Measurements from ENCODE around the gene TEAD1. TPM values are rescaled to one million over a fixed set of nuclear protein-coding genes. Genes with fewer than 3 reads are reported as not detected.

Gene TEAD1
- total and polyA plus RNA-seq, 10 of the 15 experiments (the other 5 are each of a cell fraction or from before 2014, with no cell fraction given) = 0.01 to 0.59 (median 0.04) TPM; not detected in 6

- WGBS (ENCODE audit: insufficient coverage, insufficient replicate concordance, low lambda C conversion rate, missing lambda C conversion rate) = 42% methylated on average over 5 of the region's 5 CpGs
- no peaks in the 10 kb centered on the region for H3K9me3 ChIP-seq (replicated peaks; ENCODE audit: control insufficient read depth, insufficient read depth, low read length)
- FAIRE-seq = no peak
- ChIA-PET CTCF (no interaction called here), POLR2A (no interaction called here), SMC1A (ENCODE audit: uncharacterized antibody, unreplicated experiment) (no interaction called here), RAD21 (ENCODE audit: unreplicated experiment) (no interaction called here)
- no peak overlapping the region for H3K9ac ChIP-seq (ENCODE audit: control insufficient read depth, insufficient read depth, low read length)
- no peak overlapping the region for H2AFZ ChIP-seq (ENCODE audit: control insufficient read depth, low read depth, low read length)
- H3K27me3 ChIP-seq (replicated peaks in 1 of 2; ENCODE audit: control insufficient read depth in 2 of 2, insufficient read depth in 2 of 2, low read length in 1 of 2) = no peaks in the 10 kb centered on the region
- intact Hi-C loops (cut with micrococcal nuclease; ENCODE audit: unreplicated experiment) (no loop called here), in situ Hi-C loops (cut with MboI) (no loop called here)
- no peaks in the 10 kb centered on the region for H4K20me1 ChIP-seq (ENCODE audit: control insufficient read depth, insufficient read depth)
- no TSS peak for BruUV-seq (replicated peaks)
- ATAC-seq = no peak
- no peak for DNase-seq (ENCODE audit: low read depth, low spot score)
- TF ChIP-seq HDGF (IDR thresholded peaks at IDR 0.05) (no peak), REST (IDR thresholded peaks at IDR 0.05; ENCODE audit: low read depth, low read length) (no peak), DPF2 (IDR thresholded peaks at IDR 0.05) (no peak), ZNF592 (IDR thresholded peaks at IDR 0.05) (no peak), YY1 (IDR thresholded peaks at IDR 0.05; ENCODE audit: low read depth, low read length) (no peak), ZZZ3 (IDR thresholded peaks at IDR 0.05; ENCODE audit: control insufficient read depth, insufficient read length, low read depth) (no peak), RAD51 (IDR thresholded peaks at IDR 0.05) (no peak), BHLHE40 (IDR thresholded peaks at IDR 0.05; ENCODE audit: borderline replicate concordance in 1 of 2, low read depth in 2 of 2, low read length in 1 of 2) (no peak), SP1 (IDR thresholded peaks at IDR 0.05; ENCODE audit: low read depth, low read length) (no peak)
- TF ChIP-seq, protein P1, sequence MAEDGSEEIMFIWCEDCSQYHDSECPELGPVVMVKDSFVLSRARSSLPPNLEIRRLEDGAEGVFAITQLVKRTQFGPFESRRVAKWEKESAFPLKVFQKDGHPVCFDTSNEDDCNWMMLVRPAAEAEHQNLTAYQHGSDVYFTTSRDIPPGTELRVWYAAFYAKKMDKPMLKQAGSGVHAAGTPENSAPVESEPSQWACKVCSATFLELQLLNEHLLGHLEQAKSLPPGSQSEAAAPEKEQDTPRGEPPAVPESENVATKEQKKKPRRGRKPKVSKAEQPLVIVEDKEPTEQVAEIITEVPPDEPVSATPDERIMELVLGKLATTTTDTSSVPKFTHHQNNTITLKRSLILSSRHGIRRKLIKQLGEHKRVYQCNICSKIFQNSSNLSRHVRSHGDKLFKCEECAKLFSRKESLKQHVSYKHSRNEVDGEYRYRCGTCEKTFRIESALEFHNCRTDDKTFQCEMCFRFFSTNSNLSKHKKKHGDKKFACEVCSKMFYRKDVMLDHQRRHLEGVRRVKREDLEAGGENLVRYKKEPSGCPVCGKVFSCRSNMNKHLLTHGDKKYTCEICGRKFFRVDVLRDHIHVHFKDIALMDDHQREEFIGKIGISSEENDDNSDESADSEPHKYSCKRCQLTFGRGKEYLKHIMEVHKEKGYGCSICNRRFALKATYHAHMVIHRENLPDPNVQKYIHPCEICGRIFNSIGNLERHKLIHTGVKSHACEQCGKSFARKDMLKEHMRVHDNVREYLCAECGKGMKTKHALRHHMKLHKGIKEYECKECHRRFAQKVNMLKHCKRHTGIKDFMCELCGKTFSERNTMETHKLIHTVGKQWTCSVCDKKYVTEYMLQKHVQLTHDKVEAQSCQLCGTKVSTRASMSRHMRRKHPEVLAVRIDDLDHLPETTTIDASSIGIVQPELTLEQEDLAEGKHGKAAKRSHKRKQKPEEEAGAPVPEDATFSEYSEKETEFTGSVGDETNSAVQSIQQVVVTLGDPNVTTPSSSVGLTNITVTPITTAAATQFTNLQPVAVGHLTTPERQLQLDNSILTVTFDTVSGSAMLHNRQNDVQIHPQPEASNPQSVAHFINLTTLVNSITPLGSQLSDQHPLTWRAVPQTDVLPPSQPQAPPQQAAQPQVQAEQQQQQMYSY (CRISPR knock-in tag; IDR thresholded peaks at IDR 0.05) = no peak
- H3K4me2 ChIP-seq (ENCODE audit: control insufficient read depth, insufficient read depth) = no peak overlapping the region
- no peaks in the 10 kb centered on the region for H3K79me2 ChIP-seq (ENCODE audit: control insufficient read depth, insufficient read depth, low read length)
- H3K4me1 ChIP-seq (ENCODE audit: control insufficient read depth, insufficient read depth, low read length) = no peaks in the 10 kb centered on the region
- no peak overlapping the region for H3K4me3 ChIP-seq
- H3K36me3 ChIP-seq (ENCODE audit: control insufficient read depth in 2 of 2, insufficient read depth in 2 of 2, low read length in 1 of 2) = no peaks in the 10 kb centered on the region
- H3K27ac ChIP-seq (ENCODE audit: control insufficient read depth, insufficient read depth) = no peak overlapping the region
These were observed 269.1 kb downstream of the TEAD1 start for GRCh38 chr11:12943311-12943710.
